ENCODE results near the gene CYTIP. TPM values are rescaled to one million over a fixed set of nuclear protein-coding genes. Genes with fewer than 3 reads are reported as not detected.

CYTIP gene
- total and polyA plus RNA-seq, 9 of the 15 experiments (the other 6 are each of a cell fraction or from before 2014, with no cell fraction given) = 0.03 to 0.35 (median 0.26) TPM; not detected in 1

DNA sequence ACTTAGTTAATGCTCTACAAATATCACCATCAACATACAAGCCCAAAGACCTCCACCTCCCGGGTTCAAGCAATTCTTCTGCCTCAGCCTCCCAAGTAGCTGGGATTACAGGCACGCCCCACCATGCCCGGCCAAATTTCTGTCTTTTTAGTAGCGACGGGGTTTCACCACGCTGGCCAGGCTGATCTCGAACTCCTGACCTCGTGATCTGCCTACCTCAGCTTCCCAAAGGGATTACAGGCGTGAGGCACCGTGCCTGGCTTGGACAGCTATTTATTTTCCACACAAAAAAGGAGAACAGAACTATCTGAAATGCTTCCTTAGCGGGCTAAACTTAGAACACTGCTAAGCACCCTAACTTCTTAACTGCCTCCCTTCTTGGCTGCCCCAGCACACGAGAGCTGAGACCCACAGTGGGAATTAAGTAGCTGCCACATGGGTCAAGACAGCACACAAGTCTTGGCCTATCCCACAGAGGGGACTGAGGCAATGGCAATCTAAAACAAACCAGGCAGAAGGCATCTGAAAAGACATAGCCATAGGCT lies 24.8 kb downstream of the CYTIP start:
- no peak overlapping the region for H3K27ac ChIP-seq (ENCODE audit: extremely low read depth, low read depth, low read length)
- H3K4me2 ChIP-seq (ENCODE audit: insufficient read depth, low read length) = no peak overlapping the region
- H2AFZ ChIP-seq (ENCODE audit: low read depth, low read length) = no peak overlapping the region
- H3K27me3 ChIP-seq (ENCODE audit: control insufficient read depth in 2 of 2, insufficient read depth in 2 of 2, low read length in 2 of 2) = peaks cover under 1 to 4% of the 10 kb centered on the region in 2 experiments; a peak in 1 of 5 replicates
- no TSS peak for BruUV-seq (replicated peaks)
- no peaks in the 10 kb centered on the region for H3K36me3 ChIP-seq (ENCODE audit: control insufficient read depth, insufficient read depth, low read length)
- TF ChIP-seq SNRNP70 (optimal IDR thresholded peaks at IDR 0.05; ENCODE audit: low read depth, low read length) (no peak), ADNP (tag; IDR thresholded peaks at IDR 0.05) (no peak), XRCC4 (IDR thresholded peaks at IDR 0.05; ENCODE audit: extremely low read depth, insufficient read depth, insufficient read length) (no peak), YBX1 (IDR thresholded peaks at IDR 0.05) (no peak), CHCHD3 (CRISPR knock-in tag; IDR thresholded peaks at IDR 0.05) (no peak)
- TF ChIP-seq, protein P1, sequence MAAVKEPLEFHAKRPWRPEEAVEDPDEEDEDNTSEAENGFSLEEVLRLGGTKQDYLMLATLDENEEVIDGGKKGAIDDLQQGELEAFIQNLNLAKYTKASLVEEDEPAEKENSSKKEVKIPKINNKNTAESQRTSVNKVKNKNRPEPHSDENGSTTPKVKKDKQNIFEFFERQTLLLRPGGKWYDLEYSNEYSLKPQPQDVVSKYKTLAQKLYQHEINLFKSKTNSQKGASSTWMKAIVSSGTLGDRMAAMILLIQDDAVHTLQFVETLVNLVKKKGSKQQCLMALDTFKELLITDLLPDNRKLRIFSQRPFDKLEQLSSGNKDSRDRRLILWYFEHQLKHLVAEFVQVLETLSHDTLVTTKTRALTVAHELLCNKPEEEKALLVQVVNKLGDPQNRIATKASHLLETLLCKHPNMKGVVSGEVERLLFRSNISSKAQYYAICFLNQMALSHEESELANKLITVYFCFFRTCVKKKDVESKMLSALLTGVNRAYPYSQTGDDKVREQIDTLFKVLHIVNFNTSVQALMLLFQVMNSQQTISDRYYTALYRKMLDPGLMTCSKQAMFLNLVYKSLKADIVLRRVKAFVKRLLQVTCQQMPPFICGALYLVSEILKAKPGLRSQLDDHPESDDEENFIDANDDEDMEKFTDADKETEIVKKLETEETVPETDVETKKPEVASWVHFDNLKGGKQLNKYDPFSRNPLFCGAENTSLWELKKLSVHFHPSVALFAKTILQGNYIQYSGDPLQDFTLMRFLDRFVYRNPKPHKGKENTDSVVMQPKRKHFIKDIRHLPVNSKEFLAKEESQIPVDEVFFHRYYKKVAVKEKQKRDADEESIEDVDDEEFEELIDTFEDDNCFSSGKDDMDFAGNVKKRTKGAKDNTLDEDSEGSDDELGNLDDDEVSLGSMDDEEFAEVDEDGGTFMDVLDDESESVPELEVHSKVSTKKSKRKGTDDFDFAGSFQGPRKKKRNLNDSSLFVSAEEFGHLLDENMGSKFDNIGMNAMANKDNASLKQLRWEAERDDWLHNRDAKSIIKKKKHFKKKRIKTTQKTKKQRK (IDR thresholded peaks at IDR 0.05; ENCODE audit: borderline replicate concordance, low read depth, low read length) = no peak
- TF ChIP-seq, protein P2, sequence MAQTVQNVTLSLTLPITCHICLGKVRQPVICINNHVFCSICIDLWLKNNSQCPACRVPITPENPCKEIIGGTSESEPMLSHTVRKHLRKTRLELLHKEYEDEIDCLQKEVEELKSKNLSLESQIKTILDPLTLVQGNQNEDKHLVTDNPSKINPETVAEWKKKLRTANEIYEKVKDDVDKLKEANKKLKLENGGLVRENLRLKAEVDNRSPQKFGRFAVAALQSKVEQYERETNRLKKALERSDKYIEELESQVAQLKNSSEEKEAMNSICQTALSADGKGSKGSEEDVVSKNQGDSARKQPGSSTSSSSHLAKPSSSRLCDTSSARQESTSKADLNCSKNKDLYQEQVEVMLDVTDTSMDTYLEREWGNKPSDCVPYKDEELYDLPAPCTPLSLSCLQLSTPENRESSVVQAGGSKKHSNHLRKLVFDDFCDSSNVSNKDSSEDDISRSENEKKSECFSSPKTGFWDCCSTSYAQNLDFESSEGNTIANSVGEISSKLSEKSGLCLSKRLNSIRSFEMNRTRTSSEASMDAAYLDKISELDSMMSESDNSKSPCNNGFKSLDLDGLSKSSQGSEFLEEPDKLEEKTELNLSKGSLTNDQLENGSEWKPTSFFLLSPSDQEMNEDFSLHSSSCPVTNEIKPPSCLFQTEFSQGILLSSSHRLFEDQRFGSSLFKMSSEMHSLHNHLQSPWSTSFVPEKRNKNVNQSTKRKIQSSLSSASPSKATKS (CRISPR knock-in tag; IDR thresholded peaks at IDR 0.05) = no peak
- TF ChIP-seq, protein P3, sequence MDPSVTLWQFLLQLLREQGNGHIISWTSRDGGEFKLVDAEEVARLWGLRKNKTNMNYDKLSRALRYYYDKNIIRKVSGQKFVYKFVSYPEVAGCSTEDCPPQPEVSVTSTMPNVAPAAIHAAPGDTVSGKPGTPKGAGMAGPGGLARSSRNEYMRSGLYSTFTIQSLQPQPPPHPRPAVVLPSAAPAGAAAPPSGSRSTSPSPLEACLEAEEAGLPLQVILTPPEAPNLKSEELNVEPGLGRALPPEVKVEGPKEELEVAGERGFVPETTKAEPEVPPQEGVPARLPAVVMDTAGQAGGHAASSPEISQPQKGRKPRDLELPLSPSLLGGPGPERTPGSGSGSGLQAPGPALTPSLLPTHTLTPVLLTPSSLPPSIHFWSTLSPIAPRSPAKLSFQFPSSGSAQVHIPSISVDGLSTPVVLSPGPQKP (CRISPR knock-in tag; IDR thresholded peaks at IDR 0.05) = no peak
- TF ChIP-seq, protein P4, sequence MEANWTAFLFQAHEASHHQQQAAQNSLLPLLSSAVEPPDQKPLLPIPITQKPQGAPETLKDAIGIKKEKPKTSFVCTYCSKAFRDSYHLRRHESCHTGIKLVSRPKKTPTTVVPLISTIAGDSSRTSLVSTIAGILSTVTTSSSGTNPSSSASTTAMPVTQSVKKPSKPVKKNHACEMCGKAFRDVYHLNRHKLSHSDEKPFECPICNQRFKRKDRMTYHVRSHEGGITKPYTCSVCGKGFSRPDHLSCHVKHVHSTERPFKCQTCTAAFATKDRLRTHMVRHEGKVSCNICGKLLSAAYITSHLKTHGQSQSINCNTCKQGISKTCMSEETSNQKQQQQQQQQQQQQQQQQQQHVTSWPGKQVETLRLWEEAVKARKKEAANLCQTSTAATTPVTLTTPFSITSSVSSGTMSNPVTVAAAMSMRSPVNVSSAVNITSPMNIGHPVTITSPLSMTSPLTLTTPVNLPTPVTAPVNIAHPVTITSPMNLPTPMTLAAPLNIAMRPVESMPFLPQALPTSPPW (CRISPR knock-in tag; IDR thresholded peaks at IDR 0.05) = no peak
- intact Hi-C loops (cut with micrococcal nuclease) (no loop called here), in situ Hi-C loops (cut with MboI) (no loop called here)
- no peak overlapping the region for H3K4me3 ChIP-seq
- ATAC-seq (no peak), FAIRE-seq (no peak), DNase-seq (ENCODE audit: extremely low read depth in 1 of 4, low spot score in 3 of 4) (no peak)
- H3K9ac ChIP-seq (ENCODE audit: insufficient read depth in 1 of 2, low read depth in 2 of 2, low read length in 2 of 2) = no peak overlapping the region
- ChIA-PET POLR2A (interaction anchor here (0.6 kb wide), 1 partner anchor 1734 kb away, joined by 3 read pairs; no protein-coding TSS in a partner anchor), CTCF (ENCODE audit: low intra/inter-chr PET ratio) (no interaction called here)
- H3K4me1 ChIP-seq (replicated peaks in 1 of 2; ENCODE audit: control insufficient read depth in 2 of 2, insufficient read depth in 2 of 2, low read length in 2 of 2) = no peaks in the 10 kb centered on the region
- 1% methylated on average over 12 of the region's 12 CpGs for WGBS (ENCODE audit: insufficient coverage, low coverage, missing lambda C conversion rate)
- no peaks in the 10 kb centered on the region for H3K9me1 ChIP-seq (ENCODE audit: control insufficient read depth, insufficient read depth, low read length)
- no peaks in the 10 kb centered on the region for H4K20me1 ChIP-seq (replicated peaks; ENCODE audit: control insufficient read depth, insufficient read depth, low read length)
- no peaks in the 10 kb centered on the region for H3K9me3 ChIP-seq (replicated peaks; ENCODE audit: control insufficient read depth, insufficient read depth, low read depth, low read length)
- H3K79me2 ChIP-seq (ENCODE audit: control insufficient read depth, insufficient read depth, low read length) = no peaks in the 10 kb centered on the region
